GF-D8 (cell line): ENCODE measurements around the gene HNF1A.

ENCODE experiments used
- DNase-seq: peaks from one replicate; lab custom pipeline; 2025; lab: John Stamatoyannopoulos, UW

The HNF1A gene

DNA sequence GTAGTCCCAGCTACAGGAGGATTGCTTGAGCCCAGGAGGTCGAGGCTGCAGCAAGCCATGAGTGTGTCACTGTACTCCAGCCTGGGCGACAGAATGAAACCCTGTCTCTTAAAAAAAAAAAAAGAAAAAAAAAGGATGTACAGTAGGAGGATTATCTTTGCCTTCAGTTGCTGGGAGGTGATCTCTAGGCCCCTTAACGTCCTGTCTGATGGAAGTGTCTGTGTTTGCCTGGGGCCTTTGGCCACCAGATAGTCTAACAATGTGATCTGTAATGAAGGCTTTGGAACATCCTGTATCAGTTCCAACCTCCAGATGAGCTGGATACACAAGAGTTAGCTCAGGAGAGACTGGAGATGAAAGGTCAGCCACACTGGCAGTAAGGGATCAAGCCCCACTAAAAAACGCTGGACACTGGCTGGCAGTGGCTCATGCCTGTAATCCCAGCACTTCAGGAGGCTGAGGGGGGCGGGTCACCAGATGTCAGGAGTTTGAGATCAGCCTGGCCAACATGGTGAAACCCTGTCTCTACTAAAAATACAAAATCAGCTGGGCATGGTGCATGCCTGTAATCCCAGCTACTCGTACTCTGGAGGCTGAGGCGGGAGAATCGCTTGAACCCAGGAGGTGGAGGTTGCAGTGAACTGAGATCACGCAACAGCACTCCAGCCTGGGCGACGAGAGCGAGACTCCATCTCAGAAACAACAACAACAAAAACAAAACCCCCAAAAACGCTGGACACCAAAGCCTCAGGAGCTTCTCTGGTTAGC lies 19.0 kb upstream of the HNF1A start:
- DNase-seq = no peak

- DNase-seq = no peak
Measured at GRCh38 chr12:120960657-120961056, 17.7 kb upstream of the HNF1A start.

DNA sequence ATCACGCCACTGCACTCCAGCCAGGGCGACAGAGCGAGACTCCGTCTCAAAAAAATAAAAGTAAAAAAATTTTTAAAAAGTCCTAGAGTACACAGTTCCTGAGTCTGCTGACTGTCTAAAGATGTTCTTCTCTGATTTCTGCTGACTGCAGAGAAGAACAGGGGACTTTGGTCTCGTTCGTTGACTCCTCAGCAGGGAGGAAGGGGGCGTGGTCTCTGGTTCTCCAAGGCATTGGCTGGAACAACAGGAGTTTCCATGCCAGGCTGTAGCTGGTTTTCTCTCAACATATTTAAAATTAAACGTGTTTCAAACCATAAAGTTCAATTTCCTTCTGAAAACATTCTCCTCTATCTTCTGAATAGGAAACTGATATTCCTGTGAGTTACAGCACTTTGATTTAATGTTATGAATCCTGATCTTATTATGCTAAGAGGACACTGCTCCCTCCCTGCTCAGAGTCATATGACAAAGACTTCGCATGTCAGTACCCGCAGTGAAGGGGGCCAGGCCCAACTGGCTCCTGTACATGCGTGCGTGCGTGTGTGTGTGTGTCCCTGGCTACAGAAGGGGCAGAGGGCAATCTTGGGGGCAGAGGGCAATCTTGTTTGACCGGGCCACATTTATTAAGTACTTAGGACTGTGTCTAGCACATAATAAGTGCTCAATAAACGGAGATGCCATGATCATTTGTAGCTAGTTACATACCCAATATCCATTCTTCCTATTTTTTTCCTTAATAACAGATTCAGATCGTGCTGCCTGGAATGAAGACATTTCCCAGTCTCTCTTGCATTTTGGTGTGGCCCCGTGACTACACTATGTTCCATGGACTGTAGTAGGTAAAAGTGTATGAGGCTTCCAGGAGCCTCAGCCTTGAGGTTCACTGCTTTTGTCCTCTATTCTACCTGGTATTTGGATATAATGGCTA lies 16.5 kb upstream of the HNF1A start:
- no peak for DNase-seq

DNA sequence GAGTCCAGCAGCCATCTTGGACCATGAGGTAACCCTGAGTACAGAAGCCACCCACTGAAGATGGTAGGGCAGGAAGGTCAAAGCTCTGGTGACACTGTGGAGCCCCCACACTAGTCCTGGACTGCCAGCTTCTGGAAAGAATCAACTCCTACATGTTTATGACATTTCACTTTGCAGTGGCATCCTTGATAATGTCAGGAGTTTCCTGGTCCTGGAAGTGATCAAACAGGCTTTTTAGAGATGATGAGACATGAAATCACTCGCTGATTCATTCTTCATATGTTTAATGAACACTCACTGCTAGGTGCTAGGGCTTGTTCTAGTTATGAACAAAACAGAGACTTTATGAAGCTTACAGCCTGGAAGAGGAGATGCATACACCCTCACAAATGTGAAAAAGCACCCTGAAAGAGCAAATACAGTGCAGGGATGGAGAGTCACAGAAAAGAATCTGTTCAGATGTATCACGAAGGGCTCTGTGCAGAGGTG lies 15.8 kb upstream of the HNF1A start:
- no peak for DNase-seq

GRCh38 chr12:120964298-120964697 lies 14.0 kb upstream of the HNF1A start:
- DNase-seq = no peak

- no peak for DNase-seq
Measured at GRCh38 chr12:120965534-120966091, 12.7 kb upstream of the HNF1A start.

DNA sequence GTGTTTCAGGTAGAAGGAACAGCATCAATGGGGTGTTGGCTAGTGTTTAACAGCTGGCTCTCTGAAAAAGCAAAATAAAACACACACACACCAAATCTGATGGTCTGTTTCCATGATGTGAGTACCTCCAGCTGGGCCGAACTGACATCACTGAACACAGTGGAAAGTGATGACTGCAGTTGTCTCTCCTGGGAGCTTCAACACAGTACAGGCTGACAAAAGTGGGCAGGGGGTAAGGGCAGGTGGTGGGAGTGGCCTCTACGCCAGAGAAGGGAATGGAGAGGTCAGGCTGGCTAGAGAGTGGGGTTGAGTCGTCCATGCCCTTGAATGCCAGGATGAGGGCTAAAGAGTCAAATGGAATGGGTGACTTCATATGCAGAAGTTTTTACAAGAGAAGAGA lies 8.0 kb upstream of the HNF1A start:
- no peak for DNase-seq

DNA sequence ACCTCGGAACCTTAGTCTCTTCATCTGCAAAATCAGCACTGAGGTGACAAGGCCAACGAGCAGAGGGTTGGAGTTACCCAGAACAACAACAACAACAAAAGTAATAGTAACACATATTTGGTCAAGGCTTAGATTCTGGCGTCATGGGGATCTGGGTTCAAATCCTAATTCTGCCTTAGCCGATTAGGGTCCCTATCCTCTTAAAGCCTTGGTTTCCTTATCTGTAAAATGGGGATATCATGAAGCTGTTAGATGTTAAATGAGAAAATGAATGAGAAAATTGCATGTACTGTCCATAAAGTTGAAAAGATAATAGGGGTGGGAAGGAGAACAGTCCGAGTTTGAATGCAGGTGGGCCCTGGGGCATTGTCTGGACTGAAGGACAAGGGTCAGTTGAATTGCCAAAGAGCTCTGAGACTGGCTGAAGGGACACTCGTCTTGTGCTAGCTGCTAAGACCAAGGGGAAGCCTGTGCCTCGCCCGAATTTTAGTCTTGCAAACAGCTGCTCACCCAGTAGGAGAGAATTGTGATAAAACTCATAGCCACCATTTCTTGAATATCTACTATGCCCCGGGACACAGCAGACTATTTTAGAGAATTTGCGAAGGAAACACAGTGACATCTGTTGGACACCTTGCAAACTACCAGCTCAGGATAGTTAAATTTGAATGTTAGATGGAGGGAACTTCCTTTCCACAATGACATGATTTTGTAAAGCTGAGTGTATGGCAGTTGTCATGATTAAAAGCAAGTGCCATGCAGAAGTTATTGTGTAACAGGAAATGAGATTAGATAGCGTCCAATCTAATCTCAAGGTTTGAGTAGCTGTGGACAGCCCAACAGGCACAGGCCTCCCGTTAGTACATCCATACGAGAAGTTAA lies 6.8 kb upstream of the HNF1A start:
- DNase-seq = peak; percentile 94

GRCh38 chr12:120972870-120973543 lies 5.3 kb upstream of the HNF1A start:
- no peak for DNase-seq

- DNase-seq = no peak
Measured at GRCh38 chr12:120977531-120978295, 630 bp upstream of the HNF1A start.

GRCh38 chr12:120979220-120979861 lies 998 bp downstream of the HNF1A start:
- no peak for DNase-seq

GRCh38 chr12:120979862-120980696 lies 1.7 kb downstream of the HNF1A start:
- DNase-seq = no peak

GRCh38 chr12:120980800-120981368 lies 2.5 kb downstream of the HNF1A start:
- no peak for DNase-seq

GRCh38 chr12:120981407-120981941 lies 3.1 kb downstream of the HNF1A start:
- DNase-seq = no peak

- no peak for DNase-seq
Measured at GRCh38 chr12:120982659-120983058, 4.3 kb downstream of the HNF1A start.

GRCh38 chr12:120983759-120984158 lies 5.4 kb downstream of the HNF1A start:
- DNase-seq = no peak

DNA sequence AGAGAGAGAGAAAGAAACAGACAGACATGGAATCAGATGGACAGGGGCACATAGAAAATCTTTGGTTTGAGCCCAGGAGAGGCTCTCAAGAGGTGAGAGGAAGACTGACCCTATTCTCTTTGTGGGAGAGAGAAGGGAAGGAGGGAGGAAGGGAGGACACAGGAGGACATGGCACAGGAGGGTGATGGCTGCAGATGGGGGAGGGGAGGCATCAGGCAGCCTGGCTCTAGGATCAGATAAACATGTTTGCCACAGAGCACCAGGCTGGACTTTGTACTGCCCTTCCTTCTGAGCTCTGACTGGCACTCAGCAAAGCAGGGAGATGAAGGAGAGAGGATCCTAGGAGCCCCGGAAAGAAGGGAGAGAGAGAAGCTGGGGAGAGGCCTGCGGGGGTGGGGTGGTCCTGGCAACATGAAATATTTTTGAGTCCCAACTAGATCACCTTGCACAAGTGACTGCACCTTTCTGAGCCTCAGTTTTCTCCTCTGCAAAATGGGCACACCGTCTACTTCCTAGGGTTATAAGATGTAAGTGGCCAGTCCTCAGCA lies 6.1 kb downstream of the HNF1A start:
- DNase-seq = no peak

GRCh38 chr12:120988234-120988633 lies 9.9 kb downstream of the HNF1A start:
- DNase-seq = no peak
